GM12874 (cell line): ENCODE data around the gene RPL5.

Experiments
- TF ChIP-seq, protein P1 (sequence below): IDR thresholded peaks from 2 replicates; pipeline ENCODE4 v1.5.1; 2011; ENCODE audit warnings: low read depth, mild to moderate bottlenecking, control low read depth, low read length, moderate library complexity; ENCODE audit not compliant: insufficient read depth

The RPL5 gene

DNA sequence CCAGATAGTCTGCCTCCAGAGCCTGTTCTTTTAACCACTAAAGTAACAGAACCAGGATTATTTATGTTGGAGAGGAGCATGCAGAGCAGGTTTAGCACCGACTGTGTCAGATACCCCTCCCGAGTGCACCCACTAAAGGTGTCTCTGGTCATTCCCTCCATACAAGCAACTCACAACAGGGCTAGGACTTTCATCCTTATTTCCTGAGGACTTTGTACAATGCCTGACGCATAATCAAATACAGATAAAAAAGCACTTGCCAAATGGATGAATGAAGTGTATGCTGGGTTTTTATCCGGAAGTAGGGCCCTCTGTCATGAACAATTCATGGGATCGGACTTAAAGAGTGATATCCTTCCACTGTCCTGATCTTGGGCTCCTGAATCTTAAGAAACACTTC, 26.0 kb downstream of the RPL5 start:
- TF ChIP-seq, protein P1, sequence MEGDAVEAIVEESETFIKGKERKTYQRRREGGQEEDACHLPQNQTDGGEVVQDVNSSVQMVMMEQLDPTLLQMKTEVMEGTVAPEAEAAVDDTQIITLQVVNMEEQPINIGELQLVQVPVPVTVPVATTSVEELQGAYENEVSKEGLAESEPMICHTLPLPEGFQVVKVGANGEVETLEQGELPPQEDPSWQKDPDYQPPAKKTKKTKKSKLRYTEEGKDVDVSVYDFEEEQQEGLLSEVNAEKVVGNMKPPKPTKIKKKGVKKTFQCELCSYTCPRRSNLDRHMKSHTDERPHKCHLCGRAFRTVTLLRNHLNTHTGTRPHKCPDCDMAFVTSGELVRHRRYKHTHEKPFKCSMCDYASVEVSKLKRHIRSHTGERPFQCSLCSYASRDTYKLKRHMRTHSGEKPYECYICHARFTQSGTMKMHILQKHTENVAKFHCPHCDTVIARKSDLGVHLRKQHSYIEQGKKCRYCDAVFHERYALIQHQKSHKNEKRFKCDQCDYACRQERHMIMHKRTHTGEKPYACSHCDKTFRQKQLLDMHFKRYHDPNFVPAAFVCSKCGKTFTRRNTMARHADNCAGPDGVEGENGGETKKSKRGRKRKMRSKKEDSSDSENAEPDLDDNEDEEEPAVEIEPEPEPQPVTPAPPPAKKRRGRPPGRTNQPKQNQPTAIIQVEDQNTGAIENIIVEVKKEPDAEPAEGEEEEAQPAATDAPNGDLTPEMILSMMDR = no peak

DNA sequence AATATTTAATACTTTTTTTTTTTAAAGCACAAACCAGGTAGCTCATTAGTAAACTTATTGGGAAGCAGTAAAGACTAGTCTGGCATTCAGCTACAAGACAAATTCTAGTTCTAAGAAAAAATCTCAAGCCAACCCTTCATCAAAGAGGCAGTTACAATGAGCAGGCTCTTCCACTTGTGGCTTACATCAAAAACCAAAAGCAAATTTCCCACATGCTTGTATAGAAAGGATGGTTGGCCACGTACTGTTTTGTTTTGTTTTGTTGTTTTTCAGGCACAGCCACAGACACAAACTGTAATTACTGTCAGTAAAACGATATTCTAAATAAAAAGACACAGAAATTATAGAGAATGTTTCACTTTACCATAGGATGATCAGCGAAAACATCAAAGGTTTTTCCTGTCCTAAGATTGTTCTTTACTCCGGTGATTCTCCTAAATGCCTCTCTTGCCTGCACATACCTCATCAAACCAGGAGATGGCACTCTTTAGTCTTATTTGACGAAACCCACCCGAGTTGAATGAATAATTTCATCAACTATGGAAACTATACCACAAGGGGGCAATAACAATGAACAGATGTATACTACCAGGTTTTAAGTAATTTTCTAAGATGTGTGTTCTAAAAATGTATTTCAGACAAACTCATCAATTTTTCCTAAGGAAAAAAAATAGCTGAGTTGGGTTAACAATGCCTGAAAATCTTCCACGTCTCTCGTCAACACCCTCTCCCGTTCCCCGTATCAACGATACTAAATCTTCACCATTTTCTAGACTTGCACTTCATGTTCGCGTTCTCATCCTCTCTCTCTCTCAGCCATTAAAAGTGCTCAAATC, 26.9 kb downstream of the RPL5 start:
- TF ChIP-seq, protein P1 = peak; percentile 67; the same call in 1 of the 2 replicates

DNA sequence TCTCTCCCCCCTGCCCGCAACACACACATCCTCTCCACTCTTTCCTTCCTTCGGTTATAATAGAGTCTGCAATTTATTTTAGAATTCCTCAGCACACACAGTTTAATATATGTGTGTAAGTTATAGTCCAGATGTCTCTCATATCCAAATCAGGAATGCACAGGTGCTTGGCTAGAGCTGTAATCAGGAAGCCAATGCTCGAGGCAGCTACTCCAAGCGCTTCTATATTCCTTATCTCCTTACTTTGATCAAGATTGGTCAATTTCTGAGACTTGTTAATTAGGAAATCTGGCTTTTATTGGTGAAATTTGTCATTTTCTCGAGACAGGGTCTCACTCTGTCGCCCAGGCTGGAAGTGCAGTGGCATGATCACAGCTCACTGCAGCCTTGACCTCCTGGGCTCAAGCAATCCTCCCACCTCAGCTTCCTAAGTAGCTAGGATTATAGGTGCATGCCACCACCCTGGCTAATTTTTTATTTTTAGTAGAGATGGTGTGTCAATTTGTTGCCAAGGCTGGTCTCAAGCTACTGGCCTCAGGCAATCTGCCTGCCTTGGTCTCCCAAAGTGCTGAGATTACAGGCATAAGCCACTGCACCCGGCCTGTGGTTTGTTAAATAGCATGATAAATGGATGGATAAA, 27.7 kb downstream of the RPL5 start:
- TF ChIP-seq, protein P1 = no peak

DNA sequence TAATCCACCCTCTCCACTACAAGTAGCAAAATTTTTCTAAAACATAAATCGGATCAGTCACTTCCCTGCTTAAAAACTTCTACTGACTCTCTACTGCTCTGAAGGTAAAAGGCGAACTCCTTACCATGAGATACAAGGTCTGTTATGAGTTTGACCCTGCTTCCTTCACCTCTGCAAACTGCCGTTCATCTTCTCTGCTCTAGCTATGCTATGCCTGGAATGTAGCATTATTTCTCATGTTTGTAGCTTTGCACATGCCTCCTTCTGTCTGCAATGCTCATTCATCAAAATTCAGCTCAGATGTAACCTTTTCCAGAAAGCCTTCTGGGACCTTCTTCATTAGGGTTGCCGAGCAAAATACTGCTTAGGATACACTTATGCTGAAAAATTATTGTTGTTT, 30.8 kb downstream of the RPL5 start:
- TF ChIP-seq, protein P1 = no peak

DNA sequence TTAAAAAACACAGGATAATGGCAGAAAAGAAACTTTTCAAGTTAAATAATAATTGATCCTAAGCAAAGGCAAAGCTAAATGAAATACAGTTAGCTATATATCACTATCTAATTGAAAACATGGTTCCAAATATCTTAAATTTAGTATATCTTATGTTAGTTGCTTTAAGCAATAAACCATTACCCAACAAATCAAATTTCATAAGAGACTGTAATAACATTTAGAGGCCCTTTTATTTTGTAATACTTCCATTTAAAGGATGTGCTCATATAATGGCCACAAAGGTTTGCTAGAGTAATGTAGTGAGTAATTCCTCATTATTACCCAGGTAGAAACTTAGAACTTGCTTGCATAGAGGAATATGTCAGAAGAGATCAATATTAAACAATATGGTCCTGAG, 32.3 kb downstream of the RPL5 start:
- TF ChIP-seq, protein P1 = no peak

DNA sequence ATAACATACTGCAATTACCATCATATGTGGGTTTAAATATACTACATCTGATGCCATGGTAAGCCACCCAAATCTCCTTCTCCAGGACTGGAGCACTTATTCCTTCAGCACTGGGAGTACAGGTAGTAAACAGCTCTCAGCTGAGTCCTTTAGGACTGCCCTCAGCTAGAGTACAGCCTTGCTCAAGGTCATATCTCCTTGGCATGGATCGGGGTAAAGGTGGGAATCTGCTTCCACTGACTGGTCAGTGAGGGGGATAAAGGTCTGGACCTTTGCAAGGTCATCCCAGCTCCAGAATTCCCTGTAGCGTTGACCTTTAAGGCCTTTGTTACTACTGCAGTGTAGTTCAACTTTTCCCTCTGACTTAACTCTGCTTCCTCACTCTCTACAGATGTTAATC, 38.8 kb downstream of the RPL5 start:
- TF ChIP-seq, protein P1 = no peak

DNA sequence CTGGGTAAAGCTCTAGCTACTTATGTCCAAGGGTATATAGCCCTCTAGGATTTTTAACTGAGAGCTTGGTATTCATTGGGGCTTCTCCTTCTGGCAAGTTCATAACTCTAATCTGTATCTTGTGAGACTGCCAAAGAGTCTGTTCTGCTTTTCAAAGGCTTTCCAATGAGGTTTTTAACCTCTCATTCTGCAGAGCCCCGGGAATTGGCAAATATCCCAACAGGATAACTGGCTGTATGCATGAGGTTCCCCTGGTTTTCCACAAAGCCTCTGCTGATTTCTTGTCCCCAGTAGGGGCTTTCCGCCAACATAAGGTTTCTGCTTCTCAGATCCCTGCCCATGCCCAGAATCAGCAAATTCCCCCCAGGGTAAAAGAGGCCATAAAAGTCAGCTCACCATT, 40.9 kb downstream of the RPL5 start:
- TF ChIP-seq, protein P1 = no peak
